ENCODE measurements around the gene REV3L.

Gene REV3L

DNA sequence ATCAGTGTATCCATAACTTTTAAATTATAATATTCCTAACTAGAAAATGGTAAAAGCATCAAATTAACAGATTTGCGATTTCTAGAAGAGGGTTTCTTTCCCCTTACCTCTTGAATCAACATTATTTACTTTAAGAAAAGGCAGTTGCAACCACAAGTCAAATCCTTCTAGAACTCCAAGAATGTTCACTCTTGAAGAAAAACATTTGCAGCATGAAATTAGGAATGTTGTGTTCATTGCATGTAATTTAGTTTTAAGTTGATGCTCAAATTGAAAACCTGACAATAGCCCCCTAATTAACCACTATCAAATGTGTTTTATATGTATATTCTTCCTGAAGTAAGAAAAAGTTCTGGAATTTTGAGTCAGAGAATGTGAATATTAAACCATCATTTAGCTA is 2.3 kb upstream of the REV3L start:
- TF ChIP-seq, protein P1, sequence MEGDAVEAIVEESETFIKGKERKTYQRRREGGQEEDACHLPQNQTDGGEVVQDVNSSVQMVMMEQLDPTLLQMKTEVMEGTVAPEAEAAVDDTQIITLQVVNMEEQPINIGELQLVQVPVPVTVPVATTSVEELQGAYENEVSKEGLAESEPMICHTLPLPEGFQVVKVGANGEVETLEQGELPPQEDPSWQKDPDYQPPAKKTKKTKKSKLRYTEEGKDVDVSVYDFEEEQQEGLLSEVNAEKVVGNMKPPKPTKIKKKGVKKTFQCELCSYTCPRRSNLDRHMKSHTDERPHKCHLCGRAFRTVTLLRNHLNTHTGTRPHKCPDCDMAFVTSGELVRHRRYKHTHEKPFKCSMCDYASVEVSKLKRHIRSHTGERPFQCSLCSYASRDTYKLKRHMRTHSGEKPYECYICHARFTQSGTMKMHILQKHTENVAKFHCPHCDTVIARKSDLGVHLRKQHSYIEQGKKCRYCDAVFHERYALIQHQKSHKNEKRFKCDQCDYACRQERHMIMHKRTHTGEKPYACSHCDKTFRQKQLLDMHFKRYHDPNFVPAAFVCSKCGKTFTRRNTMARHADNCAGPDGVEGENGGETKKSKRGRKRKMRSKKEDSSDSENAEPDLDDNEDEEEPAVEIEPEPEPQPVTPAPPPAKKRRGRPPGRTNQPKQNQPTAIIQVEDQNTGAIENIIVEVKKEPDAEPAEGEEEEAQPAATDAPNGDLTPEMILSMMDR (IDR thresholded peaks at IDR 0.05; ENCODE audit: control insufficient read depth, insufficient read depth, low read depth, low read length, missing control alignments), result no peak
- no peak for DNase-seq (ENCODE audit: low read depth)
- no peak overlapping the region for H3K4me3 ChIP-seq (ENCODE audit: control insufficient read depth, low read depth, low read length)

DNA sequence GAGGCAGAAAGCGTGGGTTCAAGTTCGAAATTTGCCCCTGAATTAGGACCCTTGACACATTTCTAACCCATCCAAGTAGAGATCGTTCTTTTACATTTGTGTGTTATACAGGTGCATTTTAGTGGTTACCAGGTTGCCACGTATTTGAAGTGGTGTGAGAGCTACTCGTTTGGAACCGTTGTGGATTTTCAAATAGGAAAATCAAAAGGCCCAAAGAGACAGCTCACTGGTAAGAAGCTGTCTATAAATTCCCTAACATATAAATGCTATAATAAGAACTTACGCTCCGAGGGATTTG is 1.6 kb upstream of the REV3L start:
- TF ChIP-seq, protein P1 (IDR thresholded peaks at IDR 0.05; ENCODE audit: control insufficient read depth, insufficient read depth, low read depth, low read length, missing control alignments), result no peak
- H3K4me3 ChIP-seq (ENCODE audit: control insufficient read depth, low read depth, low read length), result peak overlapping the region; percentile 79
- DNase-seq (ENCODE audit: low read depth), result no peak

DNA sequence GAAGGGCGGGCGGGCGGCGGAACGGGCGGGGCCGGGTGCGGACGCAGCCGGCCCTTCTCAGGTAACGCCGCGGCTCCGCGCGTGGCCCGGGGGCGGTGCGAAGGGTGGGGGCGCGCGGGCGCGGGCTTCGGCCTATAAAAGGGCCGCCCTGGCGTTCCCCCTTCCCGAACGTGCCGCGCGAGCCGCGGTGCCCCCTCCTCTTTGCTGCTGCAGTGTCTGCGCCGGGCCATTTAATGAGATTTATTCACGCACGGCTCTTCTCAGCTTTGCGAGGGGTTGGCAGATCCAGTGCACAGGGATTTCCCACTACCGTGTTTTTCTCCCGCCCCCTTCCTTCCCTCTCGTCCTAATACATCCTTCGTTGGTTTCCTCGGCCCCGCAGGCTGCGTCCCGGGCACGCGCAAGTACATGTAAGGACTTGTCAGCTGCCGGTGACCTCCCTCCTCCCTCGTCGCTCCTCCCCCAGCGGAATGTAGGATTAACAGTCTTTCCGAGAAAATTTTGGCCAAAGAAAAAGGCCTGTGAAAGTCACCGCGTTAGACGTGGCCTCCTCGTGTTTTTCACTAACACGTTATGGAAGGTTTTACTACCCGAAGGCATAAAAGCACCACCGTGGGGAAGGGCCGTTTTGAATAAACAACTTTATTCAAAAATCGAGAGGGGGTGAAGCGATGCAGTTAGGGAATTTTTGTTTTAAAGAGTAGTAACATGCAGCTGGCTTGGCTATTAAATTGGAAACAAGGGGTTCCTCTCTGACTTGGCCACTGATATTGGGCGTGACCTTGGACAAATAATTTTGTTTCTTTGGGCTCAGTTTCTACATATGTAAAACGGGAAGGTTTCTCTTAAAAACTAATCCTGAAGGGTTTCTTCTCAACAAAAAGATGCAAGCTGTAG is 966 bp upstream of the REV3L start:
- TF ChIP-seq, protein P1 (IDR thresholded peaks at IDR 0.05; ENCODE audit: control insufficient read depth, insufficient read depth, low read depth, low read length, missing control alignments), result no peak
- H3K4me3 ChIP-seq (ENCODE audit: control insufficient read depth, low read depth, low read length), result peak overlapping the region; percentile 79
- DNase-seq (ENCODE audit: low read depth), result peak; percentile 92

DNA sequence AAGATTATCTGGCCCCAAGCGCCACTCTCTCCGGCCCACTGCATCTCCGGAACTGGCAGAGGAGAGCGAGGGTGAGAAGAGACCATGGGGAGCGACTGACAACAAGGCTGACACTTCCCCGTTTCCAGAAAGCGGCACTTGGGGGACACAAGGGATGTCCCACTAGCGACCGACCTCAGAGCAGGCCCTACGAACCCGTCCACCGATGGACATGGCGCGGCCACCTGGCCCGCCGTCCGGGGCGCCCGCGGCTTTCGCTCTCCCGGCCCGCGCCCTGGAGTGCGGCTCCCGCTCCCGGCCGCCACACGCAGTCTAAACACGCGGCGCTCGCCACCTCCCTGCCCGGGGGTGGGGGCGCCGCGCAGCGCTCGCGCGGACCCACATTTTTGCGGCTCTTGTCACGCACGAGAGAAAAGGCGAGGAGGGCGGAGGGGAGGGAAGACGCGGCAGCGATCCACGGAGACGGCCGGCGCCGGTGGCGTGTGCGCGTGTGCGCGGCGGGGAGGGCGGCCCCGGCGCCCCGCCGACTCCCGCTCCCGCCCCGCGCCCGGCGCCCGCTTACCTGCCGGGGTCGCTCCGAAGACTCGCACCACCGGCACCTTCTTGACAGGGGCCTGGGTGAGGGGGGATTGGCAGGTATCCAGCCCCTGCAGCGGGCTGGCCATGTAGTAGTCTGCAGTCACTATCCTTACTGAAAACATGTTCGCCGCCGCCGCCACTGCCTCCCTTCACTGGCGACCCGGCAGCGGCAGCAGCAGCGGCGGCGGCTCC is 645 bp downstream of the REV3L start:
- TF ChIP-seq, protein P1 (IDR thresholded peaks at IDR 0.05; ENCODE audit: control insufficient read depth, insufficient read depth, low read depth, low read length, missing control alignments), result no peak
- peak overlapping the region; percentile 79 for H3K4me3 ChIP-seq (ENCODE audit: control insufficient read depth, low read depth, low read length)
- no peak for DNase-seq (ENCODE audit: low read depth)

DNA sequence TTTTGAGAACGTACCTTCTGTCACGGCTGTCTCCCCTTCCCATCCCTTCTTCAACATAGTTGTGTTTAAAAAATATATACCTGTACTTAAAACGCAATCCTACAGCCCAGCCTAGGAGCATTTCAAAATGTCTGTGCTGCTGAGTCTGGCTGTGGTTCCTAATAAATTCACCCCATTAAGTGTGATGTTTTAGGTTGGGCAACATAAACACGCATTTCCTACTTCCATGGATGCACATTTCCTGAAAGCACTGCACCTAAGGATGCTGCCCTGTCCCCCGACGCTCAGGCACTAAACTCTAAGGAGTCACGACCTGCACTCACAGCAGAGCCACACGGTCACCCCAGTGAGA is 1.2 kb downstream of the REV3L start:
- DNase-seq (ENCODE audit: low read depth), result no peak
- peak overlapping the region; percentile 79 for H3K4me3 ChIP-seq (ENCODE audit: control insufficient read depth, low read depth, low read length)
- TF ChIP-seq, protein P1 (IDR thresholded peaks at IDR 0.05; ENCODE audit: control insufficient read depth, insufficient read depth, low read depth, low read length, missing control alignments), result no peak

DNA sequence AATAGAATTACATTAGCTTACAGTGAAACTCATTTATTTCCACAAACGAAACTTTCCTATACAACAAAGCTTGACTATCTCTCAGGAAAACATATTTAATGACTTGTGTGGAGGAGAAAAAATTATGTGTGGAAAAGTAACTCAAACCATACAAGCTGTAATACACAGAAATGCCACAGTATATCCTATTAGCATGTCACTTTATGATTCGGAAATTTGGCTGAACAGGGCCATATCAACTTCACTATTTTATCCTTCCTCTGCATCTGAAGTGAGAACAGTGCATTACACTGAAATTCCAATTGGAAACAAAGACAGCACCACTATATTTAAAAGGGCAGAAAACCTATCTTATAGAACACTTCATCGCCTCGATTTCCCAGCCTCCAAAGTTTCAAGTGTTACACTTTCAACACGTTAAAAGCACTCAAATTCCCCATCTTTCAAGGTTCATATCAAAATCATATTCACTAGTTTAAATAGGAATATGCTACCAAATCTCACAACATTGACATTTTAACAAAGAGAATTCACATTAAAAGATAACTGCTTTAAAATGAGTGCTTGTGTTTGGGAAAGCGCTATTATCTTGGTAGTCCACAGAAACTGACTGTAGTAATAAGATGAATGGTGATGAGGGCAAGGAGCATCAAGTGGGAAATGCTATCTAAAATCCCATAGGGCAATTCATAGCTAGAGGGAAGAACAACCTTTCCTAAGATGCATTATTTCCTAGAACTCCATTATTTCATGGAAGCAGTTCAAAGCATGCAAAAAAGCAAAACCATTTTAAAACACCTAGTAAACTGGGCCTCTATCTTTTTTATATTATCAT is 1.8 kb downstream of the REV3L start:
- TF ChIP-seq, protein P1 (IDR thresholded peaks at IDR 0.05; ENCODE audit: control insufficient read depth, insufficient read depth, low read depth, low read length, missing control alignments), result no peak
- DNase-seq (ENCODE audit: low read depth), result no peak
- peak overlapping the region; percentile 79 for H3K4me3 ChIP-seq (ENCODE audit: control insufficient read depth, low read depth, low read length)

Data from AG09309 (cell line).